ENCODE data around the gene EVX2. TPM values are rescaled to one million over a fixed set of nuclear protein-coding genes. Genes with fewer than 3 reads are reported as not detected.

EVX2 gene
- 0.10 TPM in 1 of 2 replicates, not detected in the other for total RNA-seq (ENCODE audit: low replicate concordance)
- long read RNA-seq = 0 reads

GRCh38 chr2:176083796-176084261 lies at the start of gene EVX2:
Gene EVX2, minus strand, starts transcription at chr2:176083962. Its CDS starts 186 bp downstream, at chr2:176083776.
- peaks cover 37% of the 10 kb centered on the region for H3K4me1 Mint-ChIP-seq (ENCODE audit: unreplicated experiment)
- no peak for TF ChIP-seq CTCF (conservative IDR thresholded peaks at IDR 0.05)
- peaks cover 97% of the 10 kb centered on the region for H3K27me3 Mint-ChIP-seq
- H3K4me3 Mint-ChIP-seq = peak within 1 kb of the TSS; percentile 66
- H3K36me3 Mint-ChIP-seq = no peaks in the 10 kb centered on the region
- peak within 1 kb of the TSS; percentile 19 for H3K27ac Mint-ChIP-seq
- DNase-seq (ENCODE audit: extremely low spot score, unreplicated experiment) = no peak
- H3K9me3 Mint-ChIP-seq = no peaks in the 10 kb centered on the region

- TF ChIP-seq CTCF (conservative IDR thresholded peaks at IDR 0.05) = no peak
- Mint-ChIP-seq H3K27ac (no peak overlapping the region), H3K4me1 (ENCODE audit: unreplicated experiment) (peaks cover 33% of the 10 kb centered on the region), H3K4me3 (peak overlapping the region; percentile 34), H3K27me3 (peaks cover 87% of the 10 kb centered on the region), H3K36me3 (peaks cover 2% of the 10 kb centered on the region), H3K9me3 (peaks cover 2% of the 10 kb centered on the region)
- DNase-seq (ENCODE audit: extremely low spot score, unreplicated experiment) = no peak
Observed at GRCh38 chr2:176133389-176133788, 49.6 kb upstream of the EVX2 start.

GRCh38 chr2:176132205-176133171 lies 48.7 kb upstream of the EVX2 start:
- no peaks in the 10 kb centered on the region for H3K9me3 Mint-ChIP-seq
- H3K27me3 Mint-ChIP-seq = peaks cover 87% of the 10 kb centered on the region
- peaks cover 37% of the 10 kb centered on the region for H3K4me1 Mint-ChIP-seq (ENCODE audit: unreplicated experiment)
- TF ChIP-seq CTCF (conservative IDR thresholded peaks at IDR 0.05) = no peak
- H3K36me3 Mint-ChIP-seq = no peaks in the 10 kb centered on the region
- peak overlapping the region; percentile 42 for H3K27ac Mint-ChIP-seq
- H3K4me3 Mint-ChIP-seq = peak overlapping the region; percentile 82
- DNase-seq (ENCODE audit: extremely low spot score, unreplicated experiment) = no peak

GRCh38 chr2:176131848-176132158 lies 48.0 kb upstream of the EVX2 start:
- peak overlapping the region; percentile 89 for H3K4me3 Mint-ChIP-seq
- no peak overlapping the region for H3K27ac Mint-ChIP-seq

More at GRCh38 chr2:176131848-176132158, 48.0 kb upstream of the EVX2 start:
- Mint-ChIP-seq H3K4me1 (ENCODE audit: unreplicated experiment) (peaks cover 37% of the 10 kb centered on the region), H3K27me3 (peaks cover 87% of the 10 kb centered on the region), H3K36me3 (no peaks in the 10 kb centered on the region), H3K9me3 (no peaks in the 10 kb centered on the region)
- no peak for DNase-seq (ENCODE audit: extremely low spot score, unreplicated experiment)
- no peak for TF ChIP-seq CTCF (conservative IDR thresholded peaks at IDR 0.05)
